M059J (cell line): ENCODE results near the gene TCEA2. TPM values are rescaled to one million over a fixed set of nuclear protein-coding genes. Genes with fewer than 3 reads are reported as not detected.

Experiments used
- total RNA-seq: library from RNA; depleted of rRNA; stranded (reverse); fragments of >200 nt; shearing (Covaris generic); gene quantifications from 2 replicates; pipeline ENCODE4 v1.2.3, GENCODE V29; 2014; rRNA removed

Gene TCEA2
- total RNA-seq, 1 experiment from 2014 or later: 28.7 TPM

Other genes starting within 250 kb of the TCEA2 start
- 2.5 and 3.1 TPM in 2 replicates for gene ZBTB46, start 231.9 kb upstream of the TCEA2 start, total RNA-seq
- gene ABHD16B, start 201.7 kb upstream of the TCEA2 start, total RNA-seq: not detected in 2 replicates
- 130 and 152 TPM in 2 replicates for gene TPD52L2, start 197.9 kb upstream of the TCEA2 start, total RNA-seq
- 37.9 and 68.7 TPM in 2 replicates for gene DNAJC5, start 168.1 kb upstream of the TCEA2 start, total RNA-seq
- gene UCKL1, start 106.8 kb upstream of the TCEA2 start, total RNA-seq: 23.9 and 32.2 TPM in 2 replicates
- gene ZNF512B, start 93.3 kb upstream of the TCEA2 start, total RNA-seq: 7.7 and 17.7 TPM in 2 replicates
- 0.42 and 1.2 TPM in 2 replicates for gene SAMD10, start 83.6 kb upstream of the TCEA2 start, total RNA-seq
- gene PRPF6, start 82.1 kb upstream of the TCEA2 start, total RNA-seq: 77.2 and 106 TPM in 2 replicates
- gene C20orf204, start 27.0 kb upstream of the TCEA2 start, total RNA-seq: 0.02 TPM in 2 replicates
- gene SOX18, start 13.6 kb upstream of the TCEA2 start, total RNA-seq: not detected in 2 replicates
- 23.7 and 33.6 TPM in 2 replicates for gene RGS19, start 16.3 kb downstream of the TCEA2 start, total RNA-seq
- gene OPRL1, start 16.9 kb downstream of the TCEA2 start, total RNA-seq: 0.59 TPM in 1 of 2 replicates, not detected in the other
- gene LKAAEAR1, start 21.2 kb downstream of the TCEA2 start, total RNA-seq: not detected in 2 replicates
- not detected in 2 replicates for gene NPBWR2, start 44.4 kb downstream of the TCEA2 start, total RNA-seq
- gene MYT1, start 101.3 kb downstream of the TCEA2 start, total RNA-seq: not detected in 2 replicates
- gene PCMTD2, start 192.6 kb downstream of the TCEA2 start, total RNA-seq: 24.2 and 28.6 TPM in 2 replicates